IPS-18a (cell line): Measurements from ENCODE around the gene ANKLE2.
A peak's percentile ranks its signal among the peaks of the same experiment; 100 is the strongest.
"Not testable (repeated sequence)": the region's sequence is repeated elsewhere in the genome, so short reads cannot be mapped to it uniquely, and the experiment has no call there.

Experiments
- H3K27ac ChIP-seq: one replicate; pipeline ENCODE4 v1.5.1; 2013; ENCODE audit warnings: low read length
- H3K27me3 ChIP-seq: one replicate; pipeline ENCODE4 v1.6.1; 2013; ENCODE audit warnings: mild to moderate bottlenecking, low read length; ENCODE audit not compliant: control insufficient read depth, insufficient read depth
- H3K36me3 ChIP-seq: one replicate; pipeline ENCODE4 v1.6.1; 2013; ENCODE audit warnings: low read depth, low read length; ENCODE audit not compliant: control insufficient read depth
- H3K4me1 ChIP-seq: one replicate; pipeline ENCODE4 v1.6.1; 2013; ENCODE audit warnings: low read depth, low read length; ENCODE audit not compliant: control insufficient read depth
- H3K4me3 ChIP-seq: one replicate; pipeline ENCODE4 v1.5.1; 2013; ENCODE audit warnings: low read length
- H3K9ac ChIP-seq: one replicate; pipeline ENCODE4 v1.6.1; 2013; ENCODE audit warnings: mild to moderate bottlenecking, low read length, moderate library complexity
- H3K9me3 ChIP-seq: one replicate; pipeline ENCODE4 v1.6.1; 2013; ENCODE audit warnings: low read depth, low read length; ENCODE audit not compliant: control insufficient read depth

The ANKLE2 gene

DNA sequence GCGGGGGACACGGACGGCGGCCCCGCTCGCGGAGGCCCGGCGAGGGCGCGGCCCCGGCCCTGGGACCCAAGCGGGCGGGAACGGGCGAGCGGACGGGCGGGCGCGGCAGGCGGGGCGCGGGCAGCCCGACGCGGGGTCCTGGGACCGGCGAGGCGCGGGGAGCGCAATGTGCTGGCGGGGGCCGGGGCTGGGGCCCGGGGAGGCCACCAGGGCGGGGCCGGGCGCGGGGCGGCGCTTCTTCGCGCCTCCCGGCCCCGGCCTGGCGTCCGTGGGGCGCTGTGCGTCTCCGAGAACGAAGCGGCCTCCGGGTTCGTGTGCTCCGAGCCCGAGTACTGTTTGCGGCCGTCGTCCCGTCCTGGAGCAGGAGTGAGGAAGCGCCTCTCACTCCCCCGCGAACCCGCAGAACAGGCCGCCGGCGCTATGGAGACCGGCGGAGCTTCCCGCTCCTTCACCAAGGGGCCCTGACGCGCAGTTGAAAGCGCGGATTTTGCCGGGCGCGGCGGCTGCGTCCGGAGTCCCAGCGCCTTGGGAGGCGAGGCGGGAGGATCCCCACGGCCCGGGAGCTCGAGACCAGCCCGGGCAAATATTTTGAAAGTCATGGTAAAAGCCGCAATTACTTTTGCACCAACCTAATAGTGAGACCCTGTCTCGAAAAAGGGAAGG lies 420 bp upstream of the ANKLE2 start:
- H3K9me3 ChIP-seq: no peaks in the 10 kb centered on the region
- peaks cover 5% of the 10 kb centered on the region for H3K4me1 ChIP-seq
- H3K4me3 ChIP-seq: peak overlapping the region; percentile 58
- H3K9ac ChIP-seq: peak overlapping the region; percentile 83
- H3K27ac ChIP-seq: no peak overlapping the region
- H3K27me3 ChIP-seq: no peaks in the 10 kb centered on the region
- H3K36me3 ChIP-seq: peaks cover 4% of the 10 kb centered on the region

DNA sequence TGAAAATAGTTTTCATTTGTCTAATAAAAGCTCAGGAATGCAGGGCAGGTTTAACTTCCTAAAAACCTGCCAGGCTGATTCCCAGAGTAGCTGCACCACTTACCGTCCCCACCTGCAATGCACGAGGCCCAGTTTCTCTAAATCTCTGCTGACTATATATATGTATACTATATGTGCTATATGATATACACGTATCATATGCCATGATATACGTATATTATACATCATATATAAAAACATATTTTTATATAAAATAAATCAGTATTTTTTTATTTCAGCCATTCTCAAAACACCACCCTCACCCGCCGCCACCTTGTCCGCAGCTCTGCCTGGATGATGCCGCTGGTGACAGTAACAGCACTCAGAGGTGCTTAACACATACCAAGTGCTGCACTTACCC lies 2.3 kb downstream of the ANKLE2 start:
- H3K4me3 ChIP-seq: no peak overlapping the region
- no peaks in the 10 kb centered on the region for H3K9me3 ChIP-seq
- no peak overlapping the region for H3K27ac ChIP-seq
- H3K36me3 ChIP-seq: peaks cover 10% of the 10 kb centered on the region
- H3K27me3 ChIP-seq: no peaks in the 10 kb centered on the region
- H3K9ac ChIP-seq: no peak overlapping the region
- H3K4me1 ChIP-seq: peaks cover 5% of the 10 kb centered on the region

DNA sequence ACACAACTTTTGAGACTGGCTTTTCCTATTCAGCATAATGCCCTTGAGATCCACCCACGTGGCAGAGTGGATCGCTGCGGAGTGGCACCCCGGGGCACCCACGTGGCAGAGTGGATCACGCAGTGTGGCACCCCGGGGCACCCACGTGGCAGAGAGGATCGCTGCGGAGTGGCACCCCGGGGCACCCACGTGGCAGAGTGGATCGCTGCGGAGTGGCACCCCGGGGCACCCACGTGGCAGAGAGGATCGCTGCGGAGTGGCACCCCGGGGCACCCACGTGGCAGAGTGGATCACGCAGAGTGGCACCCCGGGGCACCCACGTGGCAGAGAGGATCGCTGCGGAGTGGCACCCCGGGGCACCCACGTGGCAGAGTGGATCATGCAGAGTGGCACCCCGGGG lies 2.8 kb downstream of the ANKLE2 start:
- H3K9me3 ChIP-seq, H3K27ac ChIP-seq, H3K4me3 ChIP-seq, H3K9ac ChIP-seq, H3K27me3 ChIP-seq, H3K4me1 ChIP-seq: not testable (repeated sequence)
- H3K36me3 ChIP-seq: peaks cover 12% of the 10 kb centered on the region

DNA sequence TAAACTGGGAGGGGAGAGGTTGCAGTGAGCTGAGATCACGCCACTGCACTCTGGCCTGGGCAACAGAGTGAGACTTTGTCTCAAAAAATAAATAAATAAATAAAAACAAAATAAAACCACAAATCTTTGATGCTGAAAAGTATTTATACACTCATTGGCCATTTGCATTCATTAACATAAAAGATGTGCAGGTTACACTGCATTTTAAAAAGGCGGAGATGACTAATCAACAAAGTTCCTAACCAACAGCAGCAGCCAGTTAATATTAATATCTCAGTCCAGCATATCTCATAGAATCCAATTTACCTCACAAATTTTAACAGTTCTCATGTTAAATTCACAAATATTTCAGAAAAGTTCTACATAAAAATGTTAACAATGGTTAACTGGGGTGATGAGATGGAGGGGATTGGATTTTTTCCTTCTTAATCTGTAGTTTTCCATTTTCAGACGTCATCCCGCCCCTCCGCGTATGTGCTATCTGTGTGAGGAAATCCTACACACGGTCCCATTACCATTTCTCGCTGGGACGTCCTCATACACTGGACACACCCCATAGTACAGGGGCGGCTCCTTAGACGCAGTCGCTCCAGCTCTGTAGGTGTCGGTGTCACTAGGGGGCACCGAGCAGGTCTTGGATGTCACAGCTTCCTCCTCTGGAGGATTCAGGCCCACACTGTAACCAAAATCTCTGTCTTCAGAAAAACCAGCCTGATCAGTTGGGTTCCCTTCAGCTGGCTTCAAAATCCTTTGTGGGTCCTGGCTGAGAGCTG lies 7.3 kb downstream of the ANKLE2 start:
- Histone ChIP-seq H3K27me3 (no peaks in the 10 kb centered on the region), H3K9ac (no peak overlapping the region), H3K4me1 (no peaks in the 10 kb centered on the region), H3K9me3 (no peaks in the 10 kb centered on the region), H3K36me3 (peaks cover 47% of the 10 kb centered on the region), H3K4me3 (no peak overlapping the region), H3K27ac (no peak overlapping the region)

DNA sequence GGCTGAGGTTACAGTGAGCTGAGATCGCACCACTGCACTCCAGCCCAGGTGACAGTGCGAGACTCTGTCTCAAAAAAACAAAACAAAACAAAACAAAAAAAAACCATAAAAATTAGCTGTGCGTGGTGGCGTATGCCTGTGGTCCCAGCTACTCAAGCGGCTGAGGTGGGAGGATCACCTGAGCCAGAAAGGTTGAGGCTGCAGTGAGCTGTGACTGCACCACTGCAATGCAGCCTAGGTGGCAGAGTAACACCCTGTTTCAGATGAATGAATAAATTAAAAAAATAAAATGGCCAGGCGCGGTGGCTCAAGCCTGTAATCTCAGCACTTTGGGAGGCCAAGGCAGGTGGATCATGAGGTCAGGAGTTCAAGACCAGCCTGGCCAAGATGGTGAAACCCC lies 8.0 kb downstream of the ANKLE2 start:
- H3K36me3 ChIP-seq: peaks cover 53% of the 10 kb centered on the region
- H3K27ac ChIP-seq, H3K27me3 ChIP-seq, H3K9me3 ChIP-seq, H3K9ac ChIP-seq, H3K4me1 ChIP-seq, H3K4me3 ChIP-seq: not testable (repeated sequence)

DNA sequence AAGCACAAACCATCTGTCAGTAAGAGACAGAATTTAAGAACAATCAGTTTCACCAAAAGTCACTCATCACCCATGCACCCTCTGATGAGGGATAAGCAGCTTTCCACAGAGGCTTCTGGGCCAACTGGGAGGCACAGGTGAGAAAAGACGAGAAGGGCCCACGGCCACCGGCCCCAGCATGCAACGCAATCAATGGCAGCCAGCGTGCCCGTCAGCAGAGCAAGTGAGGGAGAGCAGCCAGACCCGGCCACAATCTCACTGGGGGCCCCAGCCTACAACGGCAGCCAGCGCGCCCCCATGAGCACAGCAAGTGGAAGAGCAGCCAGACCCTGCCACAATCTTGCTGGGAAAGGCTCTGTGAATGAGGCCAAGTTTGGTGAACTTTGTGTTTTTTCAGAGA lies 13.3 kb downstream of the ANKLE2 start:
- Histone ChIP-seq H3K36me3 (peaks cover 88% of the 10 kb centered on the region), H3K4me3 (no peak overlapping the region), H3K27ac (no peak overlapping the region), H3K9ac (no peak overlapping the region), H3K27me3 (no peaks in the 10 kb centered on the region), H3K9me3 (no peaks in the 10 kb centered on the region), H3K4me1 (no peaks in the 10 kb centered on the region)

DNA sequence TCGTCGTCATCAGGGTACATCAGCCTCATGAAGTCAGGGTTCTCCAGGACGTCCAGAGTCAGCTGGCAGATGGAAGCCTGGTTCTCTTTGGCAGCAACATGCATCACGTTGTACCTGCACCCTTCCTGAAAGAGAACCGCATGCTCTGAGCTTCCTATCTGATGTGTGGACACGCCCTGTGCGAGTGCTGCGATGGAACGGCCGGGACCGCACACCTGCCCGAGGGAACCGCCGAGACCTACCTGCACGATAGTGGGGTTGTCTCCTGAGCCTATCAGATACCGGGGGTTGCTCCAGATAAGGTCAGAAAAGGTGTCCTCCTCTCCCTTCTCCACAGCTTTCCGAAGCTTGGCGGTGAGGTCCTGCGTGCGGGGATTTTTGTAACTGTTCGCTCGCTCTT lies 13.7 kb downstream of the ANKLE2 start:
- no peak overlapping the region for H3K9ac ChIP-seq
- no peak overlapping the region for H3K27ac ChIP-seq
- H3K36me3 ChIP-seq: peaks cover 89% of the 10 kb centered on the region
- H3K4me1 ChIP-seq: no peaks in the 10 kb centered on the region
- no peaks in the 10 kb centered on the region for H3K9me3 ChIP-seq
- H3K4me3 ChIP-seq: no peak overlapping the region
- H3K27me3 ChIP-seq: no peaks in the 10 kb centered on the region

DNA sequence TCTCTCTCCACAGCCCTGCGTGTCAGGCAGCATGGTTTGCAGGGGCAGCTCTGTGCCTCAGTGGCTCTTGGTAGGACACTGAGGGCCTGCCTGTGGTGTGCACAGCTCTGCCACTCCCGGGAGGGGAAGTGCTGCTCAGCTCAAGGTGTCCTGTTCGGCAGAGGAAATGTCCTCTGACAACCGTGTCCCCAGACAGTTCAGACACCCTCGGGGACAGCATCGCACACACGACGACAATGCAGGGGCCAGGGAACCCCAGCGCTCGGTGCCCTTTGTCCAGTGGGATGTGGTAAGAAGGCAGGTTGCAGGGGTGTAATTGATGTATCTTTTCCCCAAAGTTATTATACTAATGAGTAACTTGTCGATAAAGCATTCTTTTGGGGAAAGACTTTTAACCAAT lies 14.2 kb downstream of the ANKLE2 start:
- H3K4me3 ChIP-seq: no peak overlapping the region
- no peak overlapping the region for H3K27ac ChIP-seq
- no peaks in the 10 kb centered on the region for H3K9me3 ChIP-seq
- peaks cover 89% of the 10 kb centered on the region for H3K36me3 ChIP-seq
- H3K4me1 ChIP-seq: no peaks in the 10 kb centered on the region
- H3K9ac ChIP-seq: no peak overlapping the region
- no peaks in the 10 kb centered on the region for H3K27me3 ChIP-seq

DNA sequence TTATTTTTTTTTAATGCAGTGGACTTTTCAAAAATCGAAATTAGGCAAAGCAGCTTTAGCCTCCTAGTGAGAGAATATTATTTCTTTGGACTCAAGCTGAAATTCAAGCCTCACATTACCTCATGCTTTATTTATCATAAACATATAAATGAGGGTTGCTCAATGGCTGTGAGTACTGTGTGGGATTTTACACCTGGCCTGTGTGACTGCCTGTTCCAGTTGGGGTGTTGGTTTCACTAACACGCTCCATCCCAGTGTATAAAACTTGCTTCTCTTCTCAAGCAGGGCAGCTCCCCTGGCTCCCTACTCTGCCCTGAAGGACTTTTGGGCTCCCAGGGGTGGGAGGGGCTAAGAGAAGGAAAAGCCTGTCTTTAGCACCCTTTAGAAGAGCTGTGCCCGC lies 15.0 kb downstream of the ANKLE2 start:
- no peaks in the 10 kb centered on the region for H3K9me3 ChIP-seq
- peaks cover 92% of the 10 kb centered on the region for H3K36me3 ChIP-seq
- H3K9ac ChIP-seq: no peak overlapping the region
- H3K27me3 ChIP-seq: no peaks in the 10 kb centered on the region
- no peaks in the 10 kb centered on the region for H3K4me1 ChIP-seq
- H3K4me3 ChIP-seq: no peak overlapping the region
- H3K27ac ChIP-seq: no peak overlapping the region

DNA sequence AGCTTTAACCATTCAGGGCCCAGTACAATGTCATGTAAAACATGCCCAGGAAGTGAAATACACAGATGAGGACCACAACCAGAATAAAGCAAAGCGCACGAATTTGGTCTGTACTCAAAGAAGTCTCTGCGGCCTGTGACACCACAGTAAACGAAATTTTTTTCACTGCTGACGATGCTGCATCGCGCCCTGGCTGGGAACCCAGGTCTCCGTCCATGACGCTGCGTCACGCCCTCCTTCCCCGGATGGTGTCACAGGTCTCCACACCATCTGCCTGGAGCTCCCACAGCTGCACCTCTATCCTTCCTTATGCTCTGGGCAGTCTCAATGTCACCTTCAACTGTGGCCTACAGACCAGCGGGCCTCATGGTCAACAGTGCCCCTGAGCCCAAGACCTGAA lies 17.8 kb downstream of the ANKLE2 start:
- H3K4me1 ChIP-seq: no peaks in the 10 kb centered on the region
- no peak overlapping the region for H3K4me3 ChIP-seq
- no peaks in the 10 kb centered on the region for H3K9me3 ChIP-seq
- H3K9ac ChIP-seq: no peak overlapping the region
- H3K27me3 ChIP-seq: no peaks in the 10 kb centered on the region
- peaks cover 94% of the 10 kb centered on the region for H3K36me3 ChIP-seq
- H3K27ac ChIP-seq: no peak overlapping the region

DNA sequence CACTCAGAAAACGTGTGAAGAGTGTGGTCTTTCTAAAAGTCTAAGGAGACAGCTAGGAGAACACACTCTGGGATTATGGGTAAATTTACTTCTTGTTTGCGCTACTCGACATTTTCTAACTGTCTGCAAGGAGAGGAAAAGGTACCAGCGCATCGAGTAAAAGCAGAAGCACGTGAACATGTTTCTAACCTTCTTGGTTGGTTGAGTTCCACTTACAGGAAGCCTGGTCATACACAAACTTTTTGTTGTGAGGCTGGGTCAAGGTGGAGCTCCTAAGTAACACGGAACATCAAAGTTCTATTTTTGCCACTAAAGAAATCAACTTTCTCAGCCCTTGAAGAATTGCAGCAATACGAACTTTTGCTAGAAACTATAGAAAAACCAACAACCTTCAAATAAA lies 20.0 kb downstream of the ANKLE2 start:
- H3K4me3 ChIP-seq: no peak overlapping the region

DNA sequence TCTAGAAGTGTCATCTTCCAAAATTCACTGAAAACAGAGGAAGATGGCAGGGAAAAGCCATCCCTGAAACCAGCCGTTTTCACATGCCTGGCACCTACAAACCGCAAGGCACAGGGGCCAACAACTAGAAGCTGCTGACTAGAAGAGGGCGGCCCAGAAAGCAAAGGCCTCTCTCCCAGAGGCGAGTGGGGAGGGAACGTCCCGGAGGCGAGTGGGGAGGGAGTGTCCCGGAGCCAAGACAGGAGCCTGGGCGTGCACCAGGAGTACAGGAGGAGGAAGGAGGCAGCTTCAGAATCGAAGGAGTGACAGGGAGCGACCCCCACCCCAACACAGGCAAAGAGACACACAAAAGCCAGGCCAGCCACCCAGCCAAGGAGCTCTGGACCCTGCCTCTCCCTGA lies 21.0 kb downstream of the ANKLE2 start:
- Histone ChIP-seq H3K27me3 (no peaks in the 10 kb centered on the region), H3K9ac (no peak overlapping the region), H3K27ac (no peak overlapping the region), H3K4me3 (no peak overlapping the region), H3K4me1 (no peaks in the 10 kb centered on the region), H3K36me3 (peaks cover 87% of the 10 kb centered on the region), H3K9me3 (no peaks in the 10 kb centered on the region)

More for the DNA sequence above, 20.0 kb downstream of the ANKLE2 start:
- Histone ChIP-seq H3K4me1 (no peaks in the 10 kb centered on the region), H3K27ac (no peak overlapping the region), H3K9ac (no peak overlapping the region), H3K27me3 (no peaks in the 10 kb centered on the region), H3K9me3 (no peaks in the 10 kb centered on the region), H3K36me3 (peaks cover 87% of the 10 kb centered on the region)
